Endothelial cell (in vitro differentiated cells): ENCODE data around the gene ELOVL5. TPM values are rescaled to one million over a fixed set of nuclear protein-coding genes. Genes with fewer than 3 reads are reported as not detected.

Source experiments
- DNase-seq: peaks from one replicate; pipeline ENCODE4 v3.0.0; 2021; ENCODE audit warnings: low spot score
- H3K27ac Mint-ChIP-seq: one replicate; pipeline ENCODE4 v1.8.0; 2021; ENCODE audit warnings: mixed read lengths, inconsistent platforms; ENCODE audit not compliant: unreplicated experiment
- H3K27me3 Mint-ChIP-seq: one replicate; pipeline ENCODE4 v1.8.0; 2021; ENCODE audit warnings: mild to moderate bottlenecking, moderate library complexity, mixed read lengths, inconsistent platforms; ENCODE audit not compliant: unreplicated experiment
- H3K36me3 Mint-ChIP-seq: one replicate; pipeline ENCODE4 v1.8.0; 2021; ENCODE audit warnings: mild to moderate bottlenecking, low read depth, mixed read lengths, inconsistent platforms; ENCODE audit not compliant: unreplicated experiment
- H3K4me1 Mint-ChIP-seq: one replicate; pipeline ENCODE4 v1.8.0; 2021; ENCODE audit warnings: mild to moderate bottlenecking, mixed read lengths, inconsistent platforms; ENCODE audit not compliant: unreplicated experiment
- H3K4me3 Mint-ChIP-seq: one replicate; pipeline ENCODE4 v1.8.0; 2021; ENCODE audit warnings: mild to moderate bottlenecking, mixed read lengths, inconsistent platforms; ENCODE audit not compliant: unreplicated experiment
- H3K9me3 Mint-ChIP-seq: one replicate; pipeline ENCODE4 v1.8.0; 2021; ENCODE audit warnings: mixed read lengths, inconsistent platforms; ENCODE audit not compliant: unreplicated experiment
- microRNA-seq: library from miRNA; unstranded; fragments of <30 nt; microRNA quantifications from one replicate; pipeline ENCODE4, GENCODE V29; 2020; ENCODE audit not compliant: unreplicated experiment
- total RNA-seq: library from RNA; stranded (reverse); fragmentation: NEBNext Ultra II Directional; extraction: Animal tissue kit (Norgen Biotek cat#: 25700); gene quantifications from one replicate; pipeline ENCODE4 v1.2.1, GENCODE V29; 2021; ENCODE audit not compliant: unreplicated experiment
- TF ChIP-seq, protein P1 (sequence below): fragments of 200-600 bp; sonication (generic); IDR thresholded peaks from one replicate; pipeline ENCODE4 v1.5.0; 2021; ENCODE audit warnings: antibody characterized with exemption; ENCODE audit not compliant: unreplicated experiment

ELOVL5 gene
- total RNA-seq, 1 donor from 2014 or later = 163 TPM

DNA sequence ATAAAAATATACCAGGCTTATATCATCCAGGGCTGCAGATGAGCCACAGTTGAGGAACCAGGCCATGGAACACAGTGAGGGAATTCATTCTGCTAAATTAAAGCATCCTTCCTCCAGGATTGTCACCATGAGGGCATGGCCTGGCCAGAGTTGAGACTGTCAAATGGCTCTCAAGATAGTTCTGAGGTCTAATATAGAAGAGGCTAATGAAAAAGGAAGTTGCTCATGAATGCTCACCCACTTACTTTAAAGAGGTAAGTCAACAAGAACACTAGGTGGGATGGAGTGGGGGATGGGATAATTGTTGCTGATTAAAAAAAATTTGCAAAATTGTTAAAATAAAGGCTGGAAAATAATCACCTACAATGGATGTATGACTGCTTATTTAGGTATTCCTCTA, 128.1 kb downstream of the ELOVL5 start:
- TF ChIP-seq, protein P1, sequence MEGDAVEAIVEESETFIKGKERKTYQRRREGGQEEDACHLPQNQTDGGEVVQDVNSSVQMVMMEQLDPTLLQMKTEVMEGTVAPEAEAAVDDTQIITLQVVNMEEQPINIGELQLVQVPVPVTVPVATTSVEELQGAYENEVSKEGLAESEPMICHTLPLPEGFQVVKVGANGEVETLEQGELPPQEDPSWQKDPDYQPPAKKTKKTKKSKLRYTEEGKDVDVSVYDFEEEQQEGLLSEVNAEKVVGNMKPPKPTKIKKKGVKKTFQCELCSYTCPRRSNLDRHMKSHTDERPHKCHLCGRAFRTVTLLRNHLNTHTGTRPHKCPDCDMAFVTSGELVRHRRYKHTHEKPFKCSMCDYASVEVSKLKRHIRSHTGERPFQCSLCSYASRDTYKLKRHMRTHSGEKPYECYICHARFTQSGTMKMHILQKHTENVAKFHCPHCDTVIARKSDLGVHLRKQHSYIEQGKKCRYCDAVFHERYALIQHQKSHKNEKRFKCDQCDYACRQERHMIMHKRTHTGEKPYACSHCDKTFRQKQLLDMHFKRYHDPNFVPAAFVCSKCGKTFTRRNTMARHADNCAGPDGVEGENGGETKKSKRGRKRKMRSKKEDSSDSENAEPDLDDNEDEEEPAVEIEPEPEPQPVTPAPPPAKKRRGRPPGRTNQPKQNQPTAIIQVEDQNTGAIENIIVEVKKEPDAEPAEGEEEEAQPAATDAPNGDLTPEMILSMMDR = no peak
- H3K9me3 Mint-ChIP-seq = no peaks in the 10 kb centered on the region
- H3K36me3 Mint-ChIP-seq = no peaks in the 10 kb centered on the region

More for the DNA sequence above, 128.1 kb downstream of the ELOVL5 start:
- Mint-ChIP-seq H3K27me3 (no peaks in the 10 kb centered on the region), H3K4me1 (no peaks in the 10 kb centered on the region), H3K4me3 (no peak overlapping the region), H3K27ac (no peak overlapping the region)
- DNase-seq = no peak

Small RNAs within 50 kb of the gene (microRNA-seq; reads per million reads assigned to microRNA genes)
- not detected for gene MIR5685

Other genes starting within 250 kb of the ELOVL5 start
- gene GCM1, start 200.1 kb downstream of the ELOVL5 start, total RNA-seq = not detected
- gene GCLC, start 196.2 kb upstream of the ELOVL5 start, total RNA-seq = 28.7 TPM